ENCODE measurements around the gene MRPL44.

Gene MRPL44

DNA sequence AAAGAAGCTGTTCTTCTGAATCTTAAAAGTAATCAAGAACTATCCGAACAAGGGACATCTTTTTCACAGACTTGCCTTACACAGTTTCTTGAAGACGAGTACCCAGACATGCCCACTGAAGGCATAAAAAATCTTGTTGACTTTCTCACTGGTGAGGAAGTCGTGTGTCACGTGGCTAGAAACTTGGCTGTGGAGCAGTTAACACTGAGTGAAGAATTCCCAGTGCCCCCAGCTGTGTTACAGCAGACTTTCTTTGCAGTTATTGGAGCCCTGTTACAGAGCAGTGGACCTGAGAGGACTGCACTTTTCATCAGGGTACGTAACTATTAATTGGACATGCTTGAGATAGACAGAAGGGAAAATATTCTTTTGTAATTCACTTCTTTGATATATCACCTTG, 2.4 kb downstream of the MRPL44 start:
- no peak for DNase-seq
- in situ Hi-C loops (cut with HindIII; ENCODE audit: low pct_ligation_motif_present, low pct_unique_long_range_greater_than_20kb, low sequenced_read_pairs): no loop called here

DNA sequence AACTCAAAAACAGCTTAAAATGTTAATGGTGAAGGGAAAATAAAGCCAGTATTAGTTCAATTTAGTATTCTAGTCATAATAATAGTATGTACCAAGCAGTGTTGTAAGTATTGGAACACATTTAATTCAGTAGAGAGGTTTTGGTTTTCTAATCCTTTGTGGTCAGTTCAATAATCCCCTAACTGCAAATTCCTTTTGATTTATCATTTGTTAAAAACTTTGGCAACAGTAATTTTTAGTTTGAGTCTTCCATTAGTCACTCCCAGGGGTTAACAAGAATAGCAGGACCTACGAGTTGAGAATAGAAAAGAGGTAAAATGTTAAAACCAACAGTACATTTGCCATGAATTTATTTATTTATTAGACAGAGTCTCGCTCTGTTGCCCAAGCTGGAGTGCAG, 10.7 kb downstream of the MRPL44 start:
- DNase-seq: no peak
- in situ Hi-C loops (cut with HindIII; ENCODE audit: low pct_ligation_motif_present, low pct_unique_long_range_greater_than_20kb, low sequenced_read_pairs): no loop called here

DNA sequence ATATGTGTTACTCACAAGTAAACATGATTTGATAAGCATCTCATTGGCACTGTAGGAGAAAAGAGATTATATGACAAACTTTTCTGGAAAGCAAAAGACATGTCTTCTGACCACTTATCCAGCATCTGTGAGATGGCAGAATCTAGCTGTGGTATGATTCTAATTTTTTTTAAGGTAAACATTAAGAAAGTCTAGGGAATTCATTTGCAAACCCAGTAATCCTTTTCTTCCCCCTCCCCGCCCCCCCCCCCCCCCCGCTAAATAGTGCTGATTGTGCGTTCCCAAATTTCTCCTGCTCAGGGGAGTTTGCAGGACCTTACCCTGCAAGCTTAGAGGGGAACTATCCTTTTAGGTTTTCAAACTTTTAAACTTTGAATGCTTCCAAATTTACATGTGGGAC, 12.1 kb downstream of the MRPL44 start:
- in situ Hi-C loops (cut with HindIII; ENCODE audit: low pct_ligation_motif_present, low pct_unique_long_range_greater_than_20kb, low sequenced_read_pairs): no loop called here
- DNase-seq: no peak

- in situ Hi-C loops (cut with HindIII; ENCODE audit: low pct_ligation_motif_present, low pct_unique_long_range_greater_than_20kb, low sequenced_read_pairs): no loop called here
- no peak for DNase-seq
Observed at GRCh38 chr2:223969856-223970255, 12.6 kb downstream of the MRPL44 start.

GRCh38 chr2:223970343-223971128, 13.3 kb downstream of the MRPL44 start:
- in situ Hi-C loops (cut with HindIII; ENCODE audit: low pct_ligation_motif_present, low pct_unique_long_range_greater_than_20kb, low sequenced_read_pairs): no loop called here
- DNase-seq: peak; percentile 72

- DNase-seq: no peak
- in situ Hi-C loops (cut with HindIII; ENCODE audit: low pct_ligation_motif_present, low pct_unique_long_range_greater_than_20kb, low sequenced_read_pairs): no loop called here
Observed at GRCh38 chr2:223971731-223972130, 14.5 kb downstream of the MRPL44 start.

DNA sequence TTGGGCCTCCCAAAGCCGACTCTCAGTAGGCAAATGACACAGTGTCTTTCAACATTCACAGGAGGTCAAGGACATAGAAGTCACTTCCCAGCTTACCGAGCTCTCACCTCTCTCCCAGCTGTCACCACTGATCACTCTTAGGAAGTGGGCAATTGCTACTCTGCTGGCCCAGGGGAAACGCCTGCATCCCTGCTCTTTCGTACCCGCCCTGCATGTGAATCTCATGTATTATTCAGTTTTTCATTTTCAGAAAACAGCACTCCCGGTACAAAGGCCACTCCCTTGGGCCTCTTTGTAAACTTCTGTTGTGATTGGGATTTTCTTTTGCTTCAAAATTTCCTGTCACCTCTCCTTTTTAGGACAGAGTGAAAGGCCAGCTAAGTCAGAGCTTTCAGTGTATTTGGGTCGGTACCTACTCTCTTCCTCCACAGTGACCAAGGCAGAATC, 15.4 kb downstream of the MRPL44 start:
- no peak for DNase-seq

DNA sequence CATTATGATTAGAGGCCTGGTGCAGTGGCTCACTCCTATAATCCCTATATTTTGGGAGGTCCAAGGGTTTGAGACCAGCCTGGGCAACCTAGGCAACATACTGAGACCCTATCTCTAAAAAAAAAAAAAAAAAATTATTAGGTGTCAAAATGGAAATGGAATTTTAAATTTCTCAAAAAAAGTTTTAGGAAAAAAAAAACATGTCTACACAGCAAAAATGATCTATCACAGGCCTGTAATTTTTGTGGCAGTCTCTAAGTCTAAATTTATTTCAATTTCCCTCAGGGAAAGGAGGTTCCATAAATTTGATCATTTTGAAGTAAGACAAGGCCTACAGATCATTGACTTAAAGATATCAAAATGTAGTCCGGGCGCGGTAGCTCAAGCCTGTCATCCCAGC, 16.3 kb downstream of the MRPL44 start:
- DNase-seq: no peak
- in situ Hi-C loops (cut with HindIII; ENCODE audit: low pct_ligation_motif_present, low pct_unique_long_range_greater_than_20kb, low sequenced_read_pairs): no loop called here

More for the DNA sequence above, 15.4 kb downstream of the MRPL44 start:
- in situ Hi-C loops (cut with HindIII; ENCODE audit: low pct_ligation_motif_present, low pct_unique_long_range_greater_than_20kb, low sequenced_read_pairs): no loop called here

GRCh38 chr2:223976635-223977226, 19.5 kb downstream of the MRPL44 start:
- no peak for DNase-seq
- in situ Hi-C loops (cut with HindIII; ENCODE audit: low pct_ligation_motif_present, low pct_unique_long_range_greater_than_20kb, low sequenced_read_pairs): loop anchor here (25.0 kb wide), 1 partner anchor 311 kb away; no protein-coding TSS in a partner anchor

GRCh38 chr2:223978451-223978850, 21.2 kb downstream of the MRPL44 start:
- in situ Hi-C loops (cut with HindIII; ENCODE audit: low pct_ligation_motif_present, low pct_unique_long_range_greater_than_20kb, low sequenced_read_pairs): loop anchor here (25.0 kb wide), 1 partner anchor 309 kb away; no protein-coding TSS in a partner anchor
- no peak for DNase-seq

GRCh38 chr2:223979730-223980396, 22.6 kb downstream of the MRPL44 start:
- in situ Hi-C loops (cut with HindIII; ENCODE audit: low pct_ligation_motif_present, low pct_unique_long_range_greater_than_20kb, low sequenced_read_pairs): loop anchor here (25.0 kb wide), 1 partner anchor 307 kb away; no protein-coding TSS in a partner anchor
- DNase-seq: no peak

DNA sequence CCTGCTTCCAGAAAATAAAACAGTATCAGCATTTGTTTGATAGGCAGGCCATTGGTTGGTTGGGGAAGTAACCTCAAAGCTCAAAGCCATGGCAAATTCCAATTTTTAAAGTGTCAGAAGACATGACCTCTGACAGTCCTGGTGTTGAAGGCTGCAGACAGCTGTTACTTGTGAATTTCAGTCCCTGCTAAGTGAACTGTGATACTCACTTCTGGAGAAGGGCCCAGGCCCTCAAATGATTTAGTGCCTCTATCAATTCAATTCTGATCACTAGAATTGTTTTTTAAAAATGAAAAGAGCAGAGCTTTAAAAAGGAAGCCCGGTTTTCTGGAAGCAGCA, 23.1 kb downstream of the MRPL44 start:
- DNase-seq: no peak
- in situ Hi-C loops (cut with HindIII; ENCODE audit: low pct_ligation_motif_present, low pct_unique_long_range_greater_than_20kb, low sequenced_read_pairs): loop anchor here (25.0 kb wide), 1 partner anchor 307 kb away; no protein-coding TSS in a partner anchor

DNA sequence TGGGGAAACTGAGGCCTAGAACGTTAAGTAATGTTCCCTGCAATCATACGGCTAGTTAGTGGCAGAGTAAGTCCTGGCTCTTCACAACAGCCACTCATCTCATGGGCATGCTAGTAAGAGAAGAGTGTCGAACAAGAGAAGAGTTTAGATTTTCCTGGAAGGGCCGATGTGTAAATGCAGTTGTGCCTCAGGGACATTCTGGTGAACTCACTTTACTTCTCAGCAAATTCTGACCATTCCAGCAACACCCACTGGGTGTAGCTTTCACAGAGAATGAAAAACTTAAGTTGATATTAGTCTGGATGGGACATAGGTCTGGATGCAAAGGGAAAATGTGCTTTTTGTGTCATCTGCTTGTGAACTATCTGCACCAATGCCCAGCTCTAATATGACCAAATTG, 23.5 kb downstream of the MRPL44 start:
- no peak for DNase-seq
- in situ Hi-C loops (cut with HindIII; ENCODE audit: low pct_ligation_motif_present, low pct_unique_long_range_greater_than_20kb, low sequenced_read_pairs): loop anchor here (25.0 kb wide), 1 partner anchor 306 kb away; no protein-coding TSS in a partner anchor

DNA sequence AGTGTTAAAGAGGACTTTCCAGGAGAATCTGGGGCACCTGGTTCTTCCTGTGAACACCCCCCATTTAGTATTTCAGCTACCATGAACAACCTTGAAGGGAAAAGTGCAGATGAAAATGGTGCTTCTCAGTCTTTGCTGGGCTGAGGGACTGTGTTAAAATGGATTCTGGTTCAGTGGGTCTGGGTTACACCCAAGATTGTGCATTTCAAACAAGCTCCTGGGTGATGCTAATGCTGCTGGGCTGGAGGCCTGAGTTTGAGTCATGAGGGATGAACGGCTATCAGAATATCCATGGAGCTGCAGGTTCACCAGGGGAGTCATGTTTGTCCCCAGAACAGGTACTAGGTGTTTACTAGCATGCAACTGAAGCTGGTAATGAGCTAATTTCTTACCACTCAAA, 24.0 kb downstream of the MRPL44 start:
- in situ Hi-C loops (cut with HindIII; ENCODE audit: low pct_ligation_motif_present, low pct_unique_long_range_greater_than_20kb, low sequenced_read_pairs): loop anchor here (25.0 kb wide), 1 partner anchor 306 kb away; no protein-coding TSS in a partner anchor
- DNase-seq: no peak

- no peak for DNase-seq
- in situ Hi-C loops (cut with HindIII; ENCODE audit: low pct_ligation_motif_present, low pct_unique_long_range_greater_than_20kb, low sequenced_read_pairs): loop anchor here (25.0 kb wide), 1 partner anchor 298 kb away; no protein-coding TSS in a partner anchor
Observed at GRCh38 chr2:223989206-223989855, 32.1 kb downstream of the MRPL44 start.

- no peak for DNase-seq
- in situ Hi-C loops (cut with HindIII; ENCODE audit: low pct_ligation_motif_present, low pct_unique_long_range_greater_than_20kb, low sequenced_read_pairs): loop anchor here (25.0 kb wide), 1 partner anchor 297 kb away; no protein-coding TSS in a partner anchor
Observed at GRCh38 chr2:223989856-223990232, 32.6 kb downstream of the MRPL44 start.

DNA sequence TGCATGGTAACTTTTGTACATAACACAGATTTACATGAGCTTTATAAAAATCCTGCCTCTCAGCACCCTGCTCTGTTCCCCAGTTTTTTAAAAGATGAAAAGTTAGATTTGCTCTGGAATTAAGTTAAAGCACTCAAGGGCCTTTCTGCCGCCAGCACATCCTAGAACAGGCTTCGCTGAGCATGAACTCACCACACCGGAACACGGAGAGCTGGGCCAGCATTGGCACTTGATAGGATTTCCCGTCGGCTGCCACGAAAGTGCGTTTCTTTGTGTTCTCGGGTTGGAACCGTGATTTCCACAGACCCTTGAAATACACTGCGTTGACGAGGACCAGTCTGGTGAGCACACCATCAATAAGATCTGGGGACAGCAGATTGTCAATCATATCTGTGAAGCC, 34.3 kb downstream of the MRPL44 start:
- no peak for DNase-seq
- in situ Hi-C loops (cut with HindIII; ENCODE audit: low pct_ligation_motif_present, low pct_unique_long_range_greater_than_20kb, low sequenced_read_pairs): loop anchor here (25.0 kb wide), 1 partner anchor 296 kb away; no protein-coding TSS in a partner anchor

GRCh38 chr2:223993634-223994232, 36.5 kb downstream of the MRPL44 start:
- peak; percentile 78 for DNase-seq
- in situ Hi-C loops (cut with HindIII; ENCODE audit: low pct_ligation_motif_present, low pct_unique_long_range_greater_than_20kb, low sequenced_read_pairs): loop anchor here (25.0 kb wide), 1 partner anchor 294 kb away; no protein-coding TSS in a partner anchor

Measured in ACHN (cell line).